ENCODE measurements around the gene EZH2. TPM values are rescaled to one million over a fixed set of nuclear protein-coding genes. Genes with fewer than 3 reads are reported as not detected.

The EZH2 gene
- total RNA-seq, 1 experiment from 2014 or later: 30.5 TPM

DNA sequence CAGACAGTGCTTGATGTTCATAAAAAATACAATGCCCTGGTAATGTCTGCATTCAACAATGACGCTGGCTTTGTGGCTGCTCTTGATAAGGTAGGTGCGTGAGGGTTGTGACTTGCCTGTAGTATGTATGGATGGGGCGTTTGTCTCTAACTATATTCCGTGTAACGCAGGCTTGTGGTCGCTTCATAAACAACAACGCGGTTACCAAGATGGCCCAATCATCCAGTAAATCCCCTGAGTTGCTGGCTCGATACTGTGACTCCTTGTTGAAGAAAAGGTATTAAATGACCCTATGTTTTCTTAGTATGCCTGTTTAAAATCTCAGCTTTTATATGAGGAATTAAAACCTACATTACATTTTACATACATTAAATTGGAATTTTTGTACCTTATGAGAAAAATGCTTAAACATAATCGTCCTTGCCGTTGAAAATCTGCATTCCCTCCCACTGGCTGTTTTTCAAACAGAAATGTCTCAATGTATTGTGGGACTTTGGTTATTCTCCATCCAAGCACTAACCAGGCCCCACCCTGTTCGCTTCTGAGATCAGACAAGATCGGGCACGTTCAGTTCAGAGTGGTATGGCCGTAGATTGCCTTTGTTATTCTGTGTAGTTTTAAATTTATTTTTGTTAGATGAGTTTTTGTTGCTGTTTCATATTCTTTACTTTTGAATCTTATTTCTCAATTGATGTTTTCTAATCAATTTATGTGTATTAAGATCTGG lies 100.1 kb downstream of the EZH2 start:
- Histone ChIP-seq H3K4me3 (ENCODE audit: low read length) (no peak overlapping the region), H3K9me2 (replicated peaks; ENCODE audit: low read length) (no peaks in the 10 kb centered on the region), H3F3A (ENCODE audit: low read length, unreplicated experiment) (no peaks in the 10 kb centered on the region), H3K9me3 (ENCODE audit: low read length) (no peaks in the 10 kb centered on the region), H3K4me2 (ENCODE audit: low read length) (no peak overlapping the region), H4K20me1 (ENCODE audit: low read length) (no peaks in the 10 kb centered on the region), H3K79me2 (ENCODE audit: low read length) (no peaks in the 10 kb centered on the region), H3K27ac (ENCODE audit: low read length) (no peak overlapping the region), H2AFZ (ENCODE audit: low read length) (no peak overlapping the region), H3K4me1 (ENCODE audit: insufficient read depth, low read length) (no peaks in the 10 kb centered on the region), H3K36me3 (ENCODE audit: low read depth, low read length) (peaks cover 22% of the 10 kb centered on the region), H3K9ac (ENCODE audit: low read length) (no peak overlapping the region), H3K27me3 (ENCODE audit: low read length) (no peaks in the 10 kb centered on the region)
- BruUV-seq (replicated peaks): no TSS peak
- intact Hi-C loops (cut with micrococcal nuclease): no loop called here
- ChIA-PET CTCF (no interaction called here), POLR2A (ENCODE audit: unreplicated experiment) (no interaction called here)
- DNase-seq (no peak), ATAC-seq (no peak)
- TF ChIP-seq EZH2 (IDR thresholded peaks at IDR 0.05; ENCODE audit: low read length, unreplicated experiment) (no peak), CTCF (conservative IDR thresholded peaks at IDR 0.05; ENCODE audit: low read depth, low read length) (no peak), EZH2phosphoT487 (IDR thresholded peaks at IDR 0.05; ENCODE audit: borderline replicate concordance, low read length) (no peak)

GRCh38 chr7:148782757-148783456 lies 101.2 kb downstream of the EZH2 start:
- H3K9me2 ChIP-seq (replicated peaks; ENCODE audit: low read length): no peaks in the 10 kb centered on the region
- no peak overlapping the region for H3K9ac ChIP-seq (ENCODE audit: low read length)
- H3K4me3 ChIP-seq (ENCODE audit: low read length): no peak overlapping the region
- peaks cover 21% of the 10 kb centered on the region for H3K36me3 ChIP-seq (ENCODE audit: low read depth, low read length)
- no peak for DNase-seq
- no peaks in the 10 kb centered on the region for H3F3A ChIP-seq (ENCODE audit: low read length, unreplicated experiment)
- H3K27me3 ChIP-seq (ENCODE audit: low read length): no peaks in the 10 kb centered on the region
- no peak for ATAC-seq
- no TSS peak for BruUV-seq (replicated peaks)
- TF ChIP-seq CTCF (conservative IDR thresholded peaks at IDR 0.05; ENCODE audit: low read depth, low read length) (no peak), EZH2 (IDR thresholded peaks at IDR 0.05; ENCODE audit: low read length, unreplicated experiment) (no peak)
- H3K9me3 ChIP-seq (ENCODE audit: low read length): no peaks in the 10 kb centered on the region
- no peak overlapping the region for H2AFZ ChIP-seq (ENCODE audit: low read length)
- no peaks in the 10 kb centered on the region for H3K79me2 ChIP-seq (ENCODE audit: low read length)
- no peak overlapping the region for H3K4me2 ChIP-seq (ENCODE audit: low read length)
- POLR2A ChIA-PET (ENCODE audit: unreplicated experiment): no interaction called here
- H3K4me1 ChIP-seq (ENCODE audit: insufficient read depth, low read length): no peaks in the 10 kb centered on the region
- H4K20me1 ChIP-seq (ENCODE audit: low read length): no peaks in the 10 kb centered on the region
- CTCF ChIA-PET: no interaction called here
- intact Hi-C loops (cut with micrococcal nuclease): no loop called here
- no peak overlapping the region for H3K27ac ChIP-seq (ENCODE audit: low read length)

- Histone ChIP-seq H3K9me3 (ENCODE audit: low read length) (no peaks in the 10 kb centered on the region), H3F3A (ENCODE audit: low read length, unreplicated experiment) (no peaks in the 10 kb centered on the region), H3K4me3 (ENCODE audit: low read length) (no peak overlapping the region), H3K9me2 (replicated peaks; ENCODE audit: low read length) (no peaks in the 10 kb centered on the region), H3K79me2 (ENCODE audit: low read length) (peaks cover 8% of the 10 kb centered on the region), H3K4me2 (ENCODE audit: low read length) (no peak overlapping the region), H4K20me1 (ENCODE audit: low read length) (no peaks in the 10 kb centered on the region), H3K9ac (ENCODE audit: low read length) (no peak overlapping the region), H3K4me1 (ENCODE audit: insufficient read depth, low read length) (peaks cover 17% of the 10 kb centered on the region), H3K27ac (ENCODE audit: low read length) (no peak overlapping the region), H3K36me3 (ENCODE audit: low read depth, low read length) (peaks cover 27% of the 10 kb centered on the region), H2AFZ (ENCODE audit: low read length) (no peak overlapping the region), H3K27me3 (ENCODE audit: low read length) (no peaks in the 10 kb centered on the region)
- TF ChIP-seq EZH2phosphoT487 (IDR thresholded peaks at IDR 0.05; ENCODE audit: borderline replicate concordance, low read length): no peak
- TF ChIP-seq CTCF (conservative IDR thresholded peaks at IDR 0.05; ENCODE audit: low read depth, low read length): no peak
- no peak for TF ChIP-seq EZH2 (IDR thresholded peaks at IDR 0.05; ENCODE audit: low read length, unreplicated experiment)
- intact Hi-C loops (cut with micrococcal nuclease): loop anchor here (5.0 kb wide), 1 partner anchor 72 kb away; no protein-coding TSS in a partner anchor
- DNase-seq (no peak), ATAC-seq (no peak)
- POLR2A ChIA-PET (ENCODE audit: unreplicated experiment): no interaction called here
- BruUV-seq (replicated peaks): no TSS peak
- CTCF ChIA-PET: no interaction called here
Measured at GRCh38 chr7:148774471-148774870, 109.6 kb downstream of the EZH2 start.

Measured in PC-3 (cell line).